Lung (tissue), 12 donors: ENCODE measurements around the gene PCGF5. TPM values are rescaled to one million over a fixed set of nuclear protein-coding genes. Genes with fewer than 3 reads are reported as not detected.

Source experiments
- ATAC-seq: fragments of 200-7000 bp; cut with Tn5 transposase; one replicate; pipeline ENCODE4 v1.9.1; 2020; ENCODE audit warnings: moderate number of reproducible peaks; ENCODE audit not compliant: insufficient read depth, low FRiP score
- DNase-seq, 3 donors: peaks; one replicate each; pipeline ENCODE4 v3.0.0-alpha.2; 2013 to 2017
- H3K27ac ChIP-seq, 2 donors: one replicate each; pipeline ENCODE4 v1.5.1; 2013; ENCODE audit warnings: mild to moderate bottlenecking in 2 of 2, moderate library complexity in 2 of 2, control low read depth in 1 of 2, inconsistent platforms in 1 of 2, low read depth in 1 of 2, low read length in 1 of 2
- H3K27me3 ChIP-seq, 3 donors: one replicate each; pipeline ENCODE4 v1.5.1; 2013; ENCODE audit warnings: low read length in 2 of 3; ENCODE audit not compliant: control insufficient read depth in 3 of 3, insufficient read depth in 3 of 3
- H3K36me3 ChIP-seq, 4 donors: one replicate each; pipeline ENCODE4 v1.5.1; 2013; ENCODE audit warnings: low read length in 4 of 4, mild to moderate bottlenecking in 1 of 4, moderate library complexity in 1 of 4; ENCODE audit not compliant: control insufficient read depth in 4 of 4, insufficient read depth in 4 of 4
- H3K4me1 ChIP-seq, 5 donors: one replicate each; pipeline ENCODE4 v1.5.1; 2013; ENCODE audit warnings: low read length in 5 of 5, mild to moderate bottlenecking in 2 of 5, moderate library complexity in 1 of 5; ENCODE audit not compliant: control insufficient read depth in 5 of 5, insufficient read depth in 5 of 5
- H3K4me3 ChIP-seq: one replicate; pipeline ENCODE4 v1.5.1; 2013; ENCODE audit warnings: mild to moderate bottlenecking, control low read depth, moderate library complexity
- H3K9ac ChIP-seq, 2 donors: one replicate each; pipeline ENCODE4 v1.5.1; 2013; ENCODE audit warnings: low read length in 2 of 2, control low read depth in 1 of 2; ENCODE audit not compliant: insufficient read depth in 1 of 2
- H3K9me3 ChIP-seq, 4 donors: one replicate each; pipeline ENCODE4 v1.5.1; 2013; ENCODE audit warnings: low read length in 3 of 4, mild to moderate bottlenecking in 1 of 4, moderate library complexity in 1 of 4; ENCODE audit not compliant: control insufficient read depth in 4 of 4, insufficient read depth in 3 of 4
- WGBS, 2 donors: extraction: QIAGEN DNeasy Blood & Tissue Kit; methylation state at CpG; one replicate each; pipeline ENCODE4 v1.1.7; 2013; 5-methylcytosine and 5-hydroxymethylcytosine counted together
- polyA plus RNA-seq, 2 donors: library from polyadenylated mRNA; stranded (reverse); fragments of 200-250 nt; gene quantifications; one replicate each; pipeline ENCODE4 v1.2.1, GENCODE V29; 2013
- total RNA-seq, 2 donors: library from RNA; depleted of rRNA in 1 of 2; stranded (reverse); fragments of >200 nt in 1 of 2; gene quantifications; one replicate each; pipeline ENCODE4 v1.2.1, GENCODE V29; 2014 to 2021
- TF ChIP-seq, protein P1 (sequence below): IDR thresholded peaks from 2 replicates; pipeline ENCODE4 v1.5.1; 2012; ENCODE audit warnings: mild to moderate bottlenecking; ENCODE audit errors: control extremely low read depth, extremely low read depth
- donor health status: control.
- donor health status: control.
- donor health status: Bipolar disorder and iron deficiency.
- donor health status: healthy.
- donor health status: DM: yes; HTN: yes; CAD: no.

Gene PCGF5
- total and polyA plus RNA-seq, 4 donors = 27.2 to 36.9 (median 32.6) TPM

DNA sequence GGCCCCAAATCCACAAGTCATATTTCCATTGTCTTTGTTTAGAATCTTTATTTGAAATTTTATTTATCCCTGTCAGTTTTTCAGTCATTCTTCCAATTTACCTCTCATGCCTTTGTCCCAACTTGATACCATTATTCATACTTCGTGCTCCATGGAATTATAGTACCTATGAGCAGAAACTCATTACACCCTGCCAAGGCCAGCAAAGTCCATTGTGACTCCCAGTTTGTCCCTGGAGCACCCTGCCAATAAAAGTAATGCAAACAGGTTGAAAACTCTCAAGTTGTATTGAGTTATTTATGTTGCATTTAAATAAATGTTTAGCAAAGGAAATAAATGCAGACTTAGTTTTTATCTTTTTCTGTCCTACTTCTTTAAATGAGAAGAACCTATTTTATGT lies 19.3 kb downstream of the PCGF5 start:
- H3K36me3 ChIP-seq = peaks cover 0 to 3% (median 1%) of the 10 kb centered on the region in 4 donors
- no peak overlapping the region for H3K4me3 ChIP-seq
- no peaks in the 10 kb centered on the region for H3K27me3 ChIP-seq
- H3K4me1 ChIP-seq = peaks cover 0 to 20% (median 0%) of the 10 kb centered on the region in 5 donors
- TF ChIP-seq, protein P1, sequence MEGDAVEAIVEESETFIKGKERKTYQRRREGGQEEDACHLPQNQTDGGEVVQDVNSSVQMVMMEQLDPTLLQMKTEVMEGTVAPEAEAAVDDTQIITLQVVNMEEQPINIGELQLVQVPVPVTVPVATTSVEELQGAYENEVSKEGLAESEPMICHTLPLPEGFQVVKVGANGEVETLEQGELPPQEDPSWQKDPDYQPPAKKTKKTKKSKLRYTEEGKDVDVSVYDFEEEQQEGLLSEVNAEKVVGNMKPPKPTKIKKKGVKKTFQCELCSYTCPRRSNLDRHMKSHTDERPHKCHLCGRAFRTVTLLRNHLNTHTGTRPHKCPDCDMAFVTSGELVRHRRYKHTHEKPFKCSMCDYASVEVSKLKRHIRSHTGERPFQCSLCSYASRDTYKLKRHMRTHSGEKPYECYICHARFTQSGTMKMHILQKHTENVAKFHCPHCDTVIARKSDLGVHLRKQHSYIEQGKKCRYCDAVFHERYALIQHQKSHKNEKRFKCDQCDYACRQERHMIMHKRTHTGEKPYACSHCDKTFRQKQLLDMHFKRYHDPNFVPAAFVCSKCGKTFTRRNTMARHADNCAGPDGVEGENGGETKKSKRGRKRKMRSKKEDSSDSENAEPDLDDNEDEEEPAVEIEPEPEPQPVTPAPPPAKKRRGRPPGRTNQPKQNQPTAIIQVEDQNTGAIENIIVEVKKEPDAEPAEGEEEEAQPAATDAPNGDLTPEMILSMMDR = no peak
- H3K9me3 ChIP-seq = no peaks in the 10 kb centered on the region
- DNase-seq (no peak), ATAC-seq (no peak)
- 94 to 97% methylated on average over 1 of the region's 1 CpG for WGBS, 2 donors
- H3K9ac ChIP-seq = no peak overlapping the region
- no peak overlapping the region for H3K27ac ChIP-seq

DNA sequence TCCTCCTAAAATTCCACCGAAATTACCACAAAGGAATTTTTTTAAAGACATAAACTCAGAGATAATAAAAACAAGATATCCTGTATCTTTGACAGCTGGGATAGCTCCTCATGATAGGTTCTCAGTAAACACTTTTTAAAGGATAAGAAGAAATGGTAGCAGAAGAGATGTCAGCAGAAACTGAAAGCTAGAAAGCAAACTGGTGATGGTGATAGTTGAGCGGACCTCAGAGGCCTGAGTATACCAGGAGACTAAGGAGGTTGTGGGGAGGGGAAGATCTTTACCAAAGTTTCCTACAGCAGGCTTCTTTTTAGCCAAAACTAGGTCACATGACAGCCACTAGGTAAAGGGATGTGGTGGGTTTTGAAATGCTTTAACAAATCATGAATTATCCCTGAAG lies 22.5 kb downstream of the PCGF5 start:
- WGBS, 2 donors = 79 to 89% methylated on average over 2 of the region's 2 CpGs

DNA sequence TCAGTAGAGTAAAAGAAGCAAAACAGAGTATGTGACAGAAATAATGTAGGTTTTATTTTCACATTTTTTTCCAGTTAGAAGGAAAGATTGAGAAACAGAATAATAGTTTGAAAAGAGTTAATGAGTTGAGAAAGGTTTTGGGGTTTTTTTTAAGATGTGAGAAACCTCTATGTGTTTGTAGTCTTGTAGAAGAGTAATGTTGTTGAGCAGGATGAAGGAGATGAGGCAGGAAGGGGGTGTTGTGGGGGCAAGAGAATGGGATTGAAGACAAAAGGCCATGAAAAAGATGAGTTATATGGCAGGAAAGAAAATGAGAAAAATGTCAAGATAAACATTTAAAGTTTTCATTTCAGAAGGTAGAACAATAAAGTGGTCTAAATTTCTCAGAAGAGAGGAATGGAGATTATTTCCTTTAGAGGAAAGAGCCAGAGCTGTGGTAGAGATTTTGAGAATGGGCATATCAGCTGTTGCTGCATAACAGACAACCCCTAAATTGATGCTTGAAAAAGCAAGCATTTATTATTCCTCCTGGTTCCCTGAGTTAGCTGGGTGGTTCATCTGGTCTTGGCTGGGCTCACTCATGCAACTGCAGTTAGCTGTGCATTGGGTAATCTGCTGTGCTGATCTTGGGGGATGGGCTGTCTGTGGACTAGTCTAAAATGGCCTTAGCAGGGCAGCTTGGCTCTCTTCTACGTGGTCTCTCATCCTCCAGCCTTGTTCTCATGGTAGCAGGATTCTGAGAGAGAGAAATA lies 27.1 kb downstream of the PCGF5 start:
- TF ChIP-seq, protein P1 = no peak
- H3K9ac ChIP-seq = no peak overlapping the region
- no peaks in the 10 kb centered on the region for H3K27me3 ChIP-seq
- H3K36me3 ChIP-seq = peaks cover 0 to 3% (median 2%) of the 10 kb centered on the region in 4 donors
- DNase-seq (peak in 1 of 3 donors; percentile 8), ATAC-seq (no peak)
- H3K9me3 ChIP-seq = no peaks in the 10 kb centered on the region
- peak overlapping the region in 1 of 2 donors; percentile 20 for H3K27ac ChIP-seq
- peaks cover 0 to 5% (median 0%) of the 10 kb centered on the region in 5 donors for H3K4me1 ChIP-seq
- WGBS, 2 donors = 78 to 80% methylated on average over 1 of the region's 1 CpG
- no peak overlapping the region for H3K4me3 ChIP-seq

More for the DNA sequence above, 22.5 kb downstream of the PCGF5 start:
- Histone ChIP-seq H3K4me1 (peaks cover 0 to 14% (median 0%) of the 10 kb centered on the region in 5 donors), H3K9ac (no peak overlapping the region), H3K9me3 (no peaks in the 10 kb centered on the region), H3K27ac (no peak overlapping the region), H3K4me3 (no peak overlapping the region), H3K27me3 (no peaks in the 10 kb centered on the region), H3K36me3 (peaks cover 0 to 3% (median 0%) of the 10 kb centered on the region in 4 donors)
- TF ChIP-seq, protein P1 = no peak
- DNase-seq (peak in 2 of 3 donors; percentile 13 to 28), ATAC-seq (no peak)
